GM12878 (cell line): ENCODE measurements around the gene TRAF7. TPM values are rescaled to one million over a fixed set of nuclear protein-coding genes. Genes with fewer than 3 reads are reported as not detected.

Experiments
- ATAC-seq: fragments of 200-7000 bp; cut with Tn5 transposase; 3 replicates; pipeline ENCODE4 v1.9.1; 2020; ENCODE audit warnings: mild to moderate bottlenecking, moderate library complexity
- BruUV-seq: library from RNA; stranded (reverse); fragments of 400-500 nt; replicated peaks from 2 replicates; lab custom pipeline; 2021; lab: Mats Ljungman, UMichigan
- CTCF ChIA-PET: fragments of 300-600 bp; sonication (Branson Sonifier 250); formaldehyde crosslinking; extraction: SDS; loops from one replicate; lab custom pipeline; 2021; ENCODE audit warnings: inconsistent platforms; lab: Yijun Ruan, JAX
- POLR2A ChIA-PET: fragments of 350-600 bp; formaldehyde crosslinking; extraction: SDS; loops from one replicate; lab custom pipeline; 2021; ENCODE audit warnings: inconsistent platforms; lab: Charles Lee
- RAD21 ChIA-PET: fragments of 300-600 bp; sonication (Branson Sonifier 250); formaldehyde crosslinking; loops from one replicate; lab custom pipeline; 2023; ENCODE audit warnings: antibody characterized with exemption; ENCODE audit not compliant: unreplicated experiment; lab: Charles Lee
- SMC1A ChIA-PET: fragments of 300-600 bp; sonication (Branson Sonifier 250); formaldehyde crosslinking; loops from one replicate; lab custom pipeline; 2023; ENCODE audit not compliant: unreplicated experiment, uncharacterized antibody; lab: Charles Lee
- DNase-seq: peaks from one replicate; pipeline ENCODE4 v3.0.0-alpha.2; 2011; ENCODE audit warnings: low read depth, low spot score
- FAIRE-seq: peaks from 3 replicates; lab custom pipeline; 2011; peaks lifted over from hg19 to GRCh38; lab: Jason Lieb, UNC
- H2AFZ ChIP-seq: 2 replicates; pipeline ENCODE4 v1.6.0; 2011; ENCODE audit warnings: low read depth, low read length, control low read depth; ENCODE audit not compliant: control insufficient read depth
- H3K27ac ChIP-seq: 2 replicates; pipeline ENCODE4 v1.5.1; 2011; ENCODE audit warnings: control low read depth; ENCODE audit not compliant: control insufficient read depth, insufficient read depth
- H3K27me3 ChIP-seq, 2 experiments: replicated peaks in 1 of 2; 2 replicates each; pipeline versions ENCODE4 v1.6.0 to v1.6.1; 2011; ENCODE audit warnings: low read length in 1 of 2; ENCODE audit not compliant: control insufficient read depth in 2 of 2, insufficient read depth in 2 of 2
- H3K36me3 ChIP-seq, 2 experiments: 2 replicates each; pipeline ENCODE4 v1.5.1; 2011; ENCODE audit warnings: low read length in 1 of 2; ENCODE audit not compliant: control insufficient read depth in 2 of 2, insufficient read depth in 2 of 2
- H3K4me1 ChIP-seq: 2 replicates; pipeline ENCODE4 v1.6.1; 2011; ENCODE audit warnings: mild to moderate bottlenecking, low read length, moderate library complexity, mixed read lengths; ENCODE audit not compliant: control insufficient read depth, insufficient read depth
- H3K4me2 ChIP-seq: 2 replicates; pipeline ENCODE4 v1.6.0; 2011; ENCODE audit warnings: control low read depth; ENCODE audit not compliant: control insufficient read depth, insufficient read depth
- H3K4me3 ChIP-seq: fragments of 200-600 bp; sonication (generic); 2 replicates; pipeline ENCODE4 v1.5.1; 2016
- H3K79me2 ChIP-seq: 2 replicates; pipeline ENCODE4 v1.6.0; 2011; ENCODE audit warnings: low read length; ENCODE audit not compliant: control insufficient read depth, insufficient read depth
- H3K9ac ChIP-seq: 2 replicates; pipeline ENCODE4 v1.8.0; 2011; ENCODE audit warnings: low read length, control low read depth, mixed read lengths; ENCODE audit not compliant: control insufficient read depth, insufficient read depth
- H3K9me3 ChIP-seq: replicated peaks from 3 replicates; pipeline ENCODE4 v1.5.1; 2011; ENCODE audit warnings: mild to moderate bottlenecking, low read length; ENCODE audit not compliant: control insufficient read depth, insufficient read depth
- H4K20me1 ChIP-seq: 2 replicates; pipeline ENCODE4 v1.6.0; 2011; ENCODE audit not compliant: control insufficient read depth, insufficient read depth
- BACH1 ChIP-seq: fragments of 450-650 bp; IDR thresholded peaks from 2 replicates; pipeline ENCODE4 v1.6.1; 2017; ENCODE audit warnings: mild to moderate bottlenecking, borderline replicate concordance
- CREM ChIP-seq: IDR thresholded peaks from 2 replicates; pipeline ENCODE4 v1.6.1; 2014; ENCODE audit warnings: antibody characterized with exemption, low read depth
- RAD51 ChIP-seq: fragments of 450-650 bp; IDR thresholded peaks from 2 replicates; pipeline ENCODE4 v1.6.1; 2016; ENCODE audit warnings: moderate library complexity, mild to moderate bottlenecking, inconsistent platforms
- SUPT20H ChIP-seq: IDR thresholded peaks from 2 replicates; pipeline ENCODE4 v1.6.1; 2011; ENCODE audit warnings: low read depth, mild to moderate bottlenecking, low read length, moderate library complexity, borderline replicate concordance; ENCODE audit not compliant: control insufficient read depth
- SUZ12 ChIP-seq: fragments of 200-600 bp; sonication (generic); IDR thresholded peaks from one replicate; pipeline ENCODE4 v1.6.1; 2018; ENCODE audit warnings: antibody characterized with exemption, mild to moderate bottlenecking; ENCODE audit not compliant: unreplicated experiment
- USF2 ChIP-seq: IDR thresholded peaks from 2 replicates; pipeline ENCODE4 v1.6.1; 2011; ENCODE audit warnings: low read depth, low read length, improper control_type of control experiment, borderline replicate concordance
- ZBED1 ChIP-seq: IDR thresholded peaks from 2 replicates; pipeline ENCODE4 v1.6.1; 2016; ENCODE audit warnings: borderline replicate concordance
- WGBS: methylation state at CpG from one replicate; pipeline ENCODE4 v1.1.6; 2016; ENCODE audit warnings: low lambda C conversion rate; ENCODE audit not compliant: insufficient replicate concordance, insufficient coverage; ENCODE audit errors: missing lambda C conversion rate; 5-methylcytosine and 5-hydroxymethylcytosine counted together
- in situ Hi-C: fragments of 300-500 bp; cut with MboI; formaldehyde crosslinking; loops from 9 replicates; pipeline ENCODE4 v1.14.3; 2018; ENCODE audit warnings: mixed read lengths
- intact Hi-C: fragments of 100-400 bp; cut with micrococcal nuclease; formaldehyde crosslinking; loops from one replicate; pipeline ENCODE4 v1.14.2; 2022; ENCODE audit not compliant: unreplicated experiment
- polyA plus RNA-seq, 11 experiments: library from polyadenylated mRNA; depleted of rRNA in 4 of 11; unstranded in 6 of 11; stranded (reverse) in 5 of 11; fragments of >200 nt; fragmentation: Nextera tagmentation in 4 of 11; fragmentation: Illumina TruSeq in 1 of 11; extraction: Ambion mirVana in 4 of 11; extraction: Trizol in 1 of 11; gene quantifications; 1 replicate in 1 of 11; 2 replicates in 10 of 11; pipeline versions ENCODE4 v1.2.1 to v1.2.3, GENCODE V29; 2011 to 2016; ENCODE audit warnings: inconsistent platforms in 2 of 11, missing spikeins in 2 of 11, low read depth in 1 of 11
- total RNA-seq, 4 experiments: library from RNA; depleted of rRNA in 3 of 4; stranded (reverse); fragments of >200 nt in 3 of 4; fragmentation: Illumina TruSeq in 1 of 4; extraction: Trizol in 1 of 4; gene quantifications; 2 replicates each; pipeline versions ENCODE4 v1.2.1 to v1.2.3, GENCODE V29; 2013 to 2021
- TF ChIP-seq, protein P1 (sequence below): fragments of 450-650 bp; IDR thresholded peaks from 2 replicates; pipeline ENCODE4 v1.6.1; 2017; ENCODE audit warnings: mild to moderate bottlenecking, low read depth, inconsistent platforms; ENCODE audit not compliant: poor library complexity, severe bottlenecking
- TF ChIP-seq, protein P2 (sequence below): fragments of 450-650 bp; formaldehyde crosslinking; IDR thresholded peaks from 2 replicates; pipeline ENCODE4 v1.4.0; 2020; ENCODE audit warnings: mild to moderate bottlenecking, moderate library complexity
- TF ChIP-seq, protein P3 (sequence below): fragments of 450-650 bp; IDR thresholded peaks from 2 replicates; pipeline ENCODE4 v1.6.1; 2017; ENCODE audit warnings: antibody characterized with exemption, mild to moderate bottlenecking, moderate library complexity

The TRAF7 gene
- total and polyA plus RNA-seq, 10 of the 15 experiments (the other 5 are each of a cell fraction or from before 2014, with no cell fraction given): 0.61 to 87.0 (median 30.0) TPM

GRCh38 chr16:2198283-2198682, 42.7 kb downstream of the TRAF7 start:
- no TSS peak for BruUV-seq
- DNase-seq: no peak
- Histone ChIP-seq H3K79me2 (no peaks in the 10 kb centered on the region), H3K27ac (no peak overlapping the region), H3K36me3 (no peaks in the 10 kb centered on the region), H3K4me2 (no peak overlapping the region), H3K9ac (no peak overlapping the region), H4K20me1 (no peaks in the 10 kb centered on the region), H3K4me3 (no peak overlapping the region), H3K4me1 (no peaks in the 10 kb centered on the region; the same call in 1 of the 2 replicates), H2AFZ (no peak overlapping the region), H3K27me3 (peaks cover 12 to 15% of the 10 kb centered on the region in 2 experiments), H3K9me3 (no peaks in the 10 kb centered on the region)
- ATAC-seq: no peak
- SMC1A ChIA-PET: interaction anchor here (1.1 kb wide), 1 partner anchor 54 kb away, joined by 4 read pairs; no protein-coding TSS in a partner anchor
- CTCF ChIA-PET: no interaction called here
- in situ Hi-C loops: no loop called here
- RAD21 ChIA-PET: no interaction called here
- intact Hi-C loops: no loop called here
- FAIRE-seq: no peak
- POLR2A ChIA-PET: no interaction called here
- 45% methylated on average over 4 of the region's 4 CpGs for WGBS
- TF ChIP-seq SUPT20H: no peak
- TF ChIP-seq CREM: no peak
- no peak for TF ChIP-seq RAD51
- TF ChIP-seq, protein P1, sequence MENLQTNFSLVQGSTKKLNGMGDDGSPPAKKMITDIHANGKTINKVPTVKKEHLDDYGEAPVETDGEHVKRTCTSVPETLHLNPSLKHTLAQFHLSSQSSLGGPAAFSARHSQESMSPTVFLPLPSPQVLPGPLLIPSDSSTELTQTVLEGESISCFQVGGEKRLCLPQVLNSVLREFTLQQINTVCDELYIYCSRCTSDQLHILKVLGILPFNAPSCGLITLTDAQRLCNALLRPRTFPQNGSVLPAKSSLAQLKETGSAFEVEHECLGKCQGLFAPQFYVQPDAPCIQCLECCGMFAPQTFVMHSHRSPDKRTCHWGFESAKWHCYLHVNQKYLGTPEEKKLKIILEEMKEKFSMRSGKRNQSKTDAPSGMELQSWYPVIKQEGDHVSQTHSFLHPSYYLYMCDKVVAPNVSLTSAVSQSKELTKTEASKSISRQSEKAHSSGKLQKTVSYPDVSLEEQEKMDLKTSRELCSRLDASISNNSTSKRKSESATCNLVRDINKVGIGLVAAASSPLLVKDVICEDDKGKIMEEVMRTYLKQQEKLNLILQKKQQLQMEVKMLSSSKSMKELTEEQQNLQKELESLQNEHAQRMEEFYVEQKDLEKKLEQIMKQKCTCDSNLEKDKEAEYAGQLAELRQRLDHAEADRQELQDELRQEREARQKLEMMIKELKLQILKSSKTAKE: no peak
- TF ChIP-seq USF2: no peak
- TF ChIP-seq BACH1: no peak
- TF ChIP-seq, protein P2, sequence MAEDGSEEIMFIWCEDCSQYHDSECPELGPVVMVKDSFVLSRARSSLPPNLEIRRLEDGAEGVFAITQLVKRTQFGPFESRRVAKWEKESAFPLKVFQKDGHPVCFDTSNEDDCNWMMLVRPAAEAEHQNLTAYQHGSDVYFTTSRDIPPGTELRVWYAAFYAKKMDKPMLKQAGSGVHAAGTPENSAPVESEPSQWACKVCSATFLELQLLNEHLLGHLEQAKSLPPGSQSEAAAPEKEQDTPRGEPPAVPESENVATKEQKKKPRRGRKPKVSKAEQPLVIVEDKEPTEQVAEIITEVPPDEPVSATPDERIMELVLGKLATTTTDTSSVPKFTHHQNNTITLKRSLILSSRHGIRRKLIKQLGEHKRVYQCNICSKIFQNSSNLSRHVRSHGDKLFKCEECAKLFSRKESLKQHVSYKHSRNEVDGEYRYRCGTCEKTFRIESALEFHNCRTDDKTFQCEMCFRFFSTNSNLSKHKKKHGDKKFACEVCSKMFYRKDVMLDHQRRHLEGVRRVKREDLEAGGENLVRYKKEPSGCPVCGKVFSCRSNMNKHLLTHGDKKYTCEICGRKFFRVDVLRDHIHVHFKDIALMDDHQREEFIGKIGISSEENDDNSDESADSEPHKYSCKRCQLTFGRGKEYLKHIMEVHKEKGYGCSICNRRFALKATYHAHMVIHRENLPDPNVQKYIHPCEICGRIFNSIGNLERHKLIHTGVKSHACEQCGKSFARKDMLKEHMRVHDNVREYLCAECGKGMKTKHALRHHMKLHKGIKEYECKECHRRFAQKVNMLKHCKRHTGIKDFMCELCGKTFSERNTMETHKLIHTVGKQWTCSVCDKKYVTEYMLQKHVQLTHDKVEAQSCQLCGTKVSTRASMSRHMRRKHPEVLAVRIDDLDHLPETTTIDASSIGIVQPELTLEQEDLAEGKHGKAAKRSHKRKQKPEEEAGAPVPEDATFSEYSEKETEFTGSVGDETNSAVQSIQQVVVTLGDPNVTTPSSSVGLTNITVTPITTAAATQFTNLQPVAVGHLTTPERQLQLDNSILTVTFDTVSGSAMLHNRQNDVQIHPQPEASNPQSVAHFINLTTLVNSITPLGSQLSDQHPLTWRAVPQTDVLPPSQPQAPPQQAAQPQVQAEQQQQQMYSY (CRISPR knock-in tag): no peak
- TF ChIP-seq ZBED1: no peak
- no peak for TF ChIP-seq SUZ12
- TF ChIP-seq, protein P3, sequence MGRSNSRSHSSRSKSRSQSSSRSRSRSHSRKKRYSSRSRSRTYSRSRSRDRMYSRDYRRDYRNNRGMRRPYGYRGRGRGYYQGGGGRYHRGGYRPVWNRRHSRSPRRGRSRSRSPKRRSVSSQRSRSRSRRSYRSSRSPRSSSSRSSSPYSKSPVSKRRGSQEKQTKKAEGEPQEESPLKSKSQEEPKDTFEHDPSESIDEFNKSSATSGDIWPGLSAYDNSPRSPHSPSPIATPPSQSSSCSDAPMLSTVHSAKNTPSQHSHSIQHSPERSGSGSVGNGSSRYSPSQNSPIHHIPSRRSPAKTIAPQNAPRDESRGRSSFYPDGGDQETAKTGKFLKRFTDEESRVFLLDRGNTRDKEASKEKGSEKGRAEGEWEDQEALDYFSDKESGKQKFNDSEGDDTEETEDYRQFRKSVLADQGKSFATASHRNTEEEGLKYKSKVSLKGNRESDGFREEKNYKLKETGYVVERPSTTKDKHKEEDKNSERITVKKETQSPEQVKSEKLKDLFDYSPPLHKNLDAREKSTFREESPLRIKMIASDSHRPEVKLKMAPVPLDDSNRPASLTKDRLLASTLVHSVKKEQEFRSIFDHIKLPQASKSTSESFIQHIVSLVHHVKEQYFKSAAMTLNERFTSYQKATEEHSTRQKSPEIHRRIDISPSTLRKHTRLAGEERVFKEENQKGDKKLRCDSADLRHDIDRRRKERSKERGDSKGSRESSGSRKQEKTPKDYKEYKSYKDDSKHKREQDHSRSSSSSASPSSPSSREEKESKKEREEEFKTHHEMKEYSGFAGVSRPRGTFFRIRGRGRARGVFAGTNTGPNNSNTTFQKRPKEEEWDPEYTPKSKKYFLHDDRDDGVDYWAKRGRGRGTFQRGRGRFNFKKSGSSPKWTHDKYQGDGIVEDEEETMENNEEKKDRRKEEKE: no peak
